OCI-LY1 (cell line): Measurements from ENCODE around the gene PPCDC.

ENCODE experiments used
- H2AFZ ChIP-seq: fragments of 200-600 bp; sonication (generic), shearing (Covaris generic); 2 replicates; pipeline ENCODE4 v1.6.0; 2014; ENCODE audit warnings: antibody characterized with exemption, mild to moderate bottlenecking, low read length
- H3F3A ChIP-seq: fragments of 200-600 bp; sonication (generic), shearing (Covaris generic); 2 replicates; pipeline ENCODE4 v1.6.0; 2014; ENCODE audit warnings: mild to moderate bottlenecking, antibody characterized with exemption, low read length, moderate library complexity; ENCODE audit not compliant: insufficient read depth
- H3K27ac ChIP-seq: fragments of 200-600 bp; sonication (generic); 2 replicates; pipeline ENCODE4 v1.5.1; 2014; ENCODE audit warnings: low read length, mixed run types, mild to moderate bottlenecking, low read depth; ENCODE audit not compliant: poor library complexity, severe bottlenecking
- H3K27me3 ChIP-seq: fragments of 200-600 bp; sonication (generic); 2 replicates; pipeline ENCODE4 v1.6.0; 2014; ENCODE audit warnings: antibody characterized with exemption, mild to moderate bottlenecking, low read length, moderate library complexity; ENCODE audit not compliant: insufficient read depth
- H3K36me3 ChIP-seq: fragments of 200-600 bp; sonication (generic); 2 replicates; pipeline ENCODE4 v1.6.1; 2014; ENCODE audit warnings: mild to moderate bottlenecking, antibody characterized with exemption, low read length, moderate library complexity, mixed read lengths; ENCODE audit not compliant: insufficient read depth
- H3K4me1 ChIP-seq: fragments of 200-600 bp; sonication (generic); 2 replicates; pipeline ENCODE4 v1.5.1; 2014; ENCODE audit warnings: mild to moderate bottlenecking, low read length, moderate library complexity; ENCODE audit not compliant: insufficient read depth, severe bottlenecking
- H3K4me2 ChIP-seq: fragments of 200-600 bp; sonication (generic), shearing (Covaris generic); 2 replicates; pipeline ENCODE4 v1.6.1; 2014; ENCODE audit warnings: low read length
- H3K4me3 ChIP-seq: fragments of 200-600 bp; sonication (generic); 2 replicates; pipeline ENCODE4 v1.5.1; 2014; ENCODE audit warnings: low read length, low read depth, mild to moderate bottlenecking, mixed read lengths; ENCODE audit not compliant: poor library complexity, severe bottlenecking
- H3K79me2 ChIP-seq: fragments of 200-600 bp; shearing (Covaris generic); 2 replicates; pipeline ENCODE4 v1.6.1; 2016; ENCODE audit warnings: mixed run types, low read length, mixed read lengths; ENCODE audit not compliant: insufficient read depth
- H3K9ac ChIP-seq: fragments of 200-600 bp; sonication (generic), shearing (Covaris generic); 2 replicates; pipeline ENCODE4 v1.6.1; 2014; ENCODE audit warnings: mild to moderate bottlenecking, low read length, mixed read lengths
- H3K9me2 ChIP-seq: fragments of 200-600 bp; sonication (generic), shearing (Covaris generic); 2 replicates; pipeline ENCODE4 v1.6.1; 2014; ENCODE audit warnings: low read depth, mild to moderate bottlenecking, low read length, mixed read lengths
- H3K9me3 ChIP-seq: fragments of 200-600 bp; shearing (Covaris generic); 2 replicates; pipeline ENCODE4 v1.6.1; 2014; ENCODE audit warnings: low read length, mixed read lengths
- H4K20me1 ChIP-seq: fragments of 200-600 bp; sonication (generic), shearing (Covaris generic); 2 replicates; pipeline ENCODE4 v1.6.0; 2016; ENCODE audit warnings: mild to moderate bottlenecking, low read length; ENCODE audit not compliant: insufficient read depth
- EZH2 ChIP-seq: fragments of 200-600 bp; sonication (generic), shearing (Covaris generic); IDR thresholded peaks from 2 replicates; pipeline ENCODE4 v1.8.0; 2017; ENCODE audit warnings: borderline replicate concordance, mixed run types, mild to moderate bottlenecking, antibody characterized with exemption, low read length, moderate library complexity, mixed read lengths
- TF ChIP-seq, protein P1 (sequence below): fragments of 200-600 bp; sonication (generic), shearing (Covaris generic); IDR thresholded peaks from 2 replicates; pipeline ENCODE4 v1.5.1; 2017; ENCODE audit warnings: mild to moderate bottlenecking, antibody characterized with exemption, low read length, moderate library complexity, mixed read lengths

Gene PPCDC

DNA sequence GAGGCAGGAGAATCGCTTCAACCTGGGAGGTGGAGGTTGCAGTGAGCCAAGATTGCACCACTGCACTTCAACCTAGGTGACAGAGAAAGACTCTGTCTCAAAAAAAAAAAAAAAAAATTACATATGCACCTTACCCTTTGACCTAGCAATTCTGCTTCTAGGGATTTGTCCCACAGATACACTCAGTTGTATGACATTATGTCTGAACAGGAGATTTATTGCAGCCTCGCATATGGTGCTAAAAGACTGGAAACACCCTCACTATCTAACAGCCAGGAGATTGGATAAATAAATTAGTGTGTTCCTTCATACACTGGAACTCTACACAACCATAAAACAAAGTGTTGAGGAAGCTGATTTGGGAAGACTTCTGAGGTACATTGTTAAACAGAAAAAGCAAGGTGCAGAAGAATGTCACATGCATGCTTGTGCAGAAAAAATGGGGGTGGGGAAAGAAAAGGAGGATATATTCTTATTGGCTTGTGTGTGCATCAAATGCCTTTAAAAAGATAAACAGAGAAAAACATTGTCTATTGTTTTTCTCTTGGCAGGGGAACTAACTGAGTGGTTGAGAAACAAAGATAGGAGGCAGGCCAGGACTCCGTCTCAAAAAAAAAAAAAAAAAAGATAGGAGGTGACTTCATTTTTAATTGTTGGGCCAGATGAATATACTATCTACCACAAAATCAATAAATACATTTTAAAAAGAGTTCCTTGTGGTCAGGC is 30.9 kb downstream of the PPCDC start:
- H2AFZ ChIP-seq, result no peak overlapping the region
- no peak for TF ChIP-seq EZH2
- TF ChIP-seq, protein P1, sequence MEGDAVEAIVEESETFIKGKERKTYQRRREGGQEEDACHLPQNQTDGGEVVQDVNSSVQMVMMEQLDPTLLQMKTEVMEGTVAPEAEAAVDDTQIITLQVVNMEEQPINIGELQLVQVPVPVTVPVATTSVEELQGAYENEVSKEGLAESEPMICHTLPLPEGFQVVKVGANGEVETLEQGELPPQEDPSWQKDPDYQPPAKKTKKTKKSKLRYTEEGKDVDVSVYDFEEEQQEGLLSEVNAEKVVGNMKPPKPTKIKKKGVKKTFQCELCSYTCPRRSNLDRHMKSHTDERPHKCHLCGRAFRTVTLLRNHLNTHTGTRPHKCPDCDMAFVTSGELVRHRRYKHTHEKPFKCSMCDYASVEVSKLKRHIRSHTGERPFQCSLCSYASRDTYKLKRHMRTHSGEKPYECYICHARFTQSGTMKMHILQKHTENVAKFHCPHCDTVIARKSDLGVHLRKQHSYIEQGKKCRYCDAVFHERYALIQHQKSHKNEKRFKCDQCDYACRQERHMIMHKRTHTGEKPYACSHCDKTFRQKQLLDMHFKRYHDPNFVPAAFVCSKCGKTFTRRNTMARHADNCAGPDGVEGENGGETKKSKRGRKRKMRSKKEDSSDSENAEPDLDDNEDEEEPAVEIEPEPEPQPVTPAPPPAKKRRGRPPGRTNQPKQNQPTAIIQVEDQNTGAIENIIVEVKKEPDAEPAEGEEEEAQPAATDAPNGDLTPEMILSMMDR, result no peak
- H3K27me3 ChIP-seq, result no peaks in the 10 kb centered on the region
- H3K4me1 ChIP-seq, result no peaks in the 10 kb centered on the region
- no peaks in the 10 kb centered on the region for H3K9me2 ChIP-seq
- H3K27ac ChIP-seq, result no peak overlapping the region
- H3F3A ChIP-seq, result no peaks in the 10 kb centered on the region
- no peaks in the 10 kb centered on the region for H3K79me2 ChIP-seq
- H3K9me3 ChIP-seq, result no peaks in the 10 kb centered on the region
- H3K4me2 ChIP-seq, result no peak overlapping the region
- H4K20me1 ChIP-seq, result no peaks in the 10 kb centered on the region
- peaks cover 7% of the 10 kb centered on the region; the same call in 1 of the 2 replicates for H3K36me3 ChIP-seq
- H3K9ac ChIP-seq, result no peak overlapping the region
- H3K4me3 ChIP-seq, result no peak overlapping the region

DNA sequence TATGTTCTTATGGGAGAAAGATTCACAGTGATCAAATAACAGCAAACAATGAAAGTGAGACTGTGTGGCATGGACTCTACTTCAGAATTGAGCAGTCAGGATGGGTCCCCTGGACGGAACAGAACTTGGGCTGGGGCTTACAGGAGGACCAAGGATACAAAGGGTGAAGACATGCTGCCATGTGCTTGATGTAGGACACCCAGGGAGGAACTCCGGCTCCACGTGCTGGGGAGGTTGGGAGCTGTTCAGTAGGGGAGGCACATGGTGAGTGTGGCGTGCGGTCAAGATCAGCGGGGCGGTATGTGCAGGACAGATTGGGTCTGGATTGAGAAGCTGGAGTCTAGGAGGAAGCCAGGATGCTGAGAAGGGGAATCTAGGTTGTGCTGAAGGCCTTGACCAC is 32.6 kb downstream of the PPCDC start:
- H3K9me2 ChIP-seq, result no peaks in the 10 kb centered on the region
- H3K4me3 ChIP-seq, result no peak overlapping the region
- H3K4me2 ChIP-seq, result no peak overlapping the region
- H3K79me2 ChIP-seq, result no peaks in the 10 kb centered on the region
- H3K9ac ChIP-seq, result no peak overlapping the region
- no peak overlapping the region for H3K27ac ChIP-seq
- no peak overlapping the region for H2AFZ ChIP-seq
- no peaks in the 10 kb centered on the region for H4K20me1 ChIP-seq
- no peaks in the 10 kb centered on the region for H3K4me1 ChIP-seq
- H3K27me3 ChIP-seq, result no peaks in the 10 kb centered on the region
- H3F3A ChIP-seq, result no peaks in the 10 kb centered on the region
- TF ChIP-seq EZH2, result no peak
- TF ChIP-seq, protein P1, result no peak
- H3K36me3 ChIP-seq, result no peaks in the 10 kb centered on the region
- no peaks in the 10 kb centered on the region for H3K9me3 ChIP-seq

DNA sequence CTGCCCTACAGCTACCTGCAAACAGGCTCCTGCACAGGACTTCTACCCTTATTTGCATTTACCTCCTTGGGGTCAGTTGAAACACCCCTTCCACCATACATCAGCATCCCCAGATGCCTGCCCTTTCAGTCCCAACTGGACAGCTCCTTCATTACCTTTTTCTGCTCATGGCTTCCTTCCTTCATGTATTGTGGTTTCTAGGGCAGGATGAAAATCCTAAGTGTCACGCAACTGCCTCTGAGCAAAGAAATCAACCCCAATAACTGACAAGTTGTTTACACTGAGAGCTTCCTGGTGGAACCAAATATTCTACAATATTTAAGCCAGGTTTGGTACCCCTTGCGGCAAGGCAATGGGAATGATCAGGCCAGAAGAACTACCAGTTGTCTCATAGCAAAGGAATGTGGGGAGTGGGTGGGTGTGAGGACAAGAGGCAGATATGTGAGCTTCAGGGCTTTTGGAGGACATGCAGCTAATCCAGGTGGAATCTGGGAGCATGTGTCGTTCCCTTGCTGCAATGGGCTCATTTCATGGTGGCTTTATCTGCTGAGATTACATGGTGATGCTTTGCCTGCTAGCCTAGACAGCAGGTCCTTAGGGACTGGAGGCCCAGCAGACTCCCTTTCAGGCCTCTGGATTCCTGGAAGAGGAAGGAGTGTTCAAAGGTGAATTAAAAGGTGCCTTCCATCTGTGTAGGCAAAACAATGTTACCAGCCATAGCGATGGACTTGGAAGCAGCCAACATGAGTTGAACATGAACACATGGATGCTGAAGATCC is 34.9 kb downstream of the PPCDC start:
- H3K4me2 ChIP-seq, result no peak overlapping the region
- no peak overlapping the region for H2AFZ ChIP-seq
- no peak overlapping the region for H3K27ac ChIP-seq
- no peaks in the 10 kb centered on the region for H4K20me1 ChIP-seq
- H3K4me3 ChIP-seq, result no peak overlapping the region
- H3K9me2 ChIP-seq, result no peaks in the 10 kb centered on the region
- no peaks in the 10 kb centered on the region for H3K27me3 ChIP-seq
- no peak for TF ChIP-seq EZH2
- TF ChIP-seq, protein P1, result no peak
- no peak overlapping the region for H3K9ac ChIP-seq
- H3F3A ChIP-seq, result no peaks in the 10 kb centered on the region
- H3K79me2 ChIP-seq, result no peaks in the 10 kb centered on the region
- no peaks in the 10 kb centered on the region for H3K4me1 ChIP-seq
- no peaks in the 10 kb centered on the region for H3K36me3 ChIP-seq
- H3K9me3 ChIP-seq, result no peaks in the 10 kb centered on the region
